NCI-H1417 (cell line): ENCODE data around the gene TRIM41.
"Not testable (repeated sequence)": the region's sequence is repeated elsewhere in the genome, so short reads cannot be mapped to it uniquely, and the experiment has no call there.

Experiments used
- DNase-seq, 3 experiments: peaks; one replicate each; lab custom pipeline; 2025; lab: John Stamatoyannopoulos, UW

Gene TRIM41

GRCh38 chr5:181255836-181256578 lies 32.9 kb downstream of the TRIM41 start:
- no peak for DNase-seq

- no peak for DNase-seq
These were observed 35.5 kb downstream of the TRIM41 start for GRCh38 chr5:181258576-181258975.

- DNase-seq = no peak
These were observed 36.2 kb downstream of the TRIM41 start for GRCh38 chr5:181259283-181259682.

GRCh38 chr5:181259974-181260719 lies 37.1 kb downstream of the TRIM41 start:
- no peak for DNase-seq

GRCh38 chr5:181260720-181261319 lies 37.7 kb downstream of the TRIM41 start, which contains the start of gene TRIM52:
TRIM52 (minus strand) TSS chr5:181261143; CDS start chr5:181260813, 330 bp downstream.
- DNase-seq = no peak

GRCh38 chr5:181261320-181262049 lies 38.4 kb downstream of the TRIM41 start:
- no peak for DNase-seq

- no peak for DNase-seq
These were observed 40.6 kb downstream of the TRIM41 start for GRCh38 chr5:181263633-181264032.

- DNase-seq = no peak
These were observed 42.1 kb downstream of the TRIM41 start for GRCh38 chr5:181265092-181265671.

GRCh38 chr5:181267291-181267904 lies 44.3 kb downstream of the TRIM41 start:
- DNase-seq = not testable (repeated sequence)

- not testable (repeated sequence) for DNase-seq
These were observed 44.8 kb downstream of the TRIM41 start for GRCh38 chr5:181267907-181268306.

GRCh38 chr5:181271081-181271480 lies 48.0 kb downstream of the TRIM41 start:
- DNase-seq = no peak

- DNase-seq = not testable (repeated sequence)
These were observed 50.3 kb downstream of the TRIM41 start for GRCh38 chr5:181273433-181273744.

GRCh38 chr5:181280251-181280762 lies 57.2 kb downstream of the TRIM41 start:
- DNase-seq = no peak

- no peak for DNase-seq
These were observed 58.2 kb downstream of the TRIM41 start for GRCh38 chr5:181281077-181281983.

- DNase-seq = no peak
These were observed 58.9 kb downstream of the TRIM41 start for GRCh38 chr5:181281984-181282316.

GRCh38 chr5:181282415-181282814 lies 59.3 kb downstream of the TRIM41 start:
- not testable (repeated sequence) for DNase-seq

- no peak for DNase-seq
These were observed 59.8 kb downstream of the TRIM41 start for GRCh38 chr5:181282874-181283273.

- no peak for DNase-seq
These were observed 60.3 kb downstream of the TRIM41 start for GRCh38 chr5:181283347-181283746.

- DNase-seq = not testable (repeated sequence)
These were observed 61.0 kb downstream of the TRIM41 start for GRCh38 chr5:181283841-181284755.
